ENCODE measurements around the gene KSR2. TPM values are rescaled to one million over a fixed set of nuclear protein-coding genes. Genes with fewer than 3 reads are reported as not detected.

KSR2 gene
- total and polyA plus RNA-seq, 2 donors (not counting 3 experiments of a cell fraction or from before 2014, with no cell fraction given): 2.1 to 5.2 TPM

- no peak for DNase-seq (ENCODE audit: low read depth, low spot score)
- no peak overlapping the region for H3K4me2 ChIP-seq (ENCODE audit: insufficient read depth, low read length)
- H3K36me3 ChIP-seq (ENCODE audit: control insufficient read depth in 2 of 2, extremely low read depth in 1 of 2, insufficient read depth in 2 of 2, low read length in 2 of 2): no peaks in the 10 kb centered on the region
- no peaks in the 10 kb centered on the region for H3K4me1 ChIP-seq (ENCODE audit: control insufficient read depth, extremely low read depth, insufficient read depth, low read length)
- BruUV-seq (replicated peaks): no TSS peak
- no peak for FAIRE-seq
- intact Hi-C loops (cut with micrococcal nuclease) (no loop called here), dilution Hi-C loops (cut with MboI; ENCODE audit: extremely low pct_ligation_motif_present, low sequenced_read_pairs) (no loop called here)
- ChIA-PET POLR2A (no interaction called here), CTCF (interaction anchor here (0.7 kb wide), 1 partner anchor 220 kb away, joined by 3 read pairs; no protein-coding TSS in a partner anchor)
- no peak overlapping the region for H3K4me3 ChIP-seq (replicated peaks in 1 of 3; ENCODE audit: insufficient read depth in 1 of 3, low read depth in 1 of 3, low read length in 3 of 3)
- no peaks in the 10 kb centered on the region for H3K9me3 ChIP-seq (replicated peaks; ENCODE audit: control insufficient read depth, insufficient read depth, low read length)
- no peaks in the 10 kb centered on the region for H3K79me2 ChIP-seq (ENCODE audit: control insufficient read depth, insufficient read depth, low read length)
- TF ChIP-seq CTCF (IDR thresholded peaks at IDR 0.05; ENCODE audit: extremely low read depth in 1 of 2, insufficient read depth in 1 of 2, low read depth in 1 of 2, low read length in 2 of 2) (no peak), POLR2AphosphoS5 (IDR thresholded peaks at IDR 0.05; ENCODE audit: insufficient read depth, low read depth, low read length) (no peak), POLR2A (IDR thresholded peaks at IDR 0.05; ENCODE audit: low read depth, low read length) (no peak), MYC (IDR thresholded peaks at IDR 0.05; ENCODE audit: low read depth, low read length) (no peak), JUN (IDR thresholded peaks at IDR 0.05; ENCODE audit: borderline replicate concordance, insufficient read depth, insufficient read length, low read depth) (no peak)
- no peak overlapping the region for H2AFZ ChIP-seq (ENCODE audit: low read depth, low read length)
- H3K27ac ChIP-seq (ENCODE audit: insufficient read depth, low read depth, low read length): no peak overlapping the region
- no peaks in the 10 kb centered on the region for H3K9me1 ChIP-seq (replicated peaks; ENCODE audit: control insufficient read depth, extremely low read depth, insufficient read depth, low read length)
- H3K9ac ChIP-seq (replicated peaks; ENCODE audit: extremely low read depth, insufficient read depth, low read length): no peak overlapping the region
- no peaks in the 10 kb centered on the region for H3K27me3 ChIP-seq (ENCODE audit: control insufficient read depth in 2 of 2, insufficient read depth in 2 of 2, low read length in 2 of 2)
- H4K20me1 ChIP-seq (replicated peaks; ENCODE audit: control insufficient read depth, extremely low read depth, insufficient read depth, low read length): no peaks in the 10 kb centered on the region
Measured at GRCh38 chr12:117807355-117807754, 161.4 kb downstream of the KSR2 start.

- no peaks in the 10 kb centered on the region for H4K20me1 ChIP-seq (replicated peaks; ENCODE audit: control insufficient read depth, extremely low read depth, insufficient read depth, low read length)
- no peak overlapping the region for H2AFZ ChIP-seq (ENCODE audit: low read depth, low read length)
- H3K4me1 ChIP-seq (ENCODE audit: control insufficient read depth, extremely low read depth, insufficient read depth, low read length): no peaks in the 10 kb centered on the region
- TF ChIP-seq EZH2 (IDR thresholded peaks at IDR 0.05; ENCODE audit: borderline replicate concordance, low read depth, low read length, severe bottlenecking) (no peak), FOS (IDR thresholded peaks at IDR 0.05; ENCODE audit: borderline replicate concordance, insufficient read depth, low read length) (no peak), JUN (IDR thresholded peaks at IDR 0.05; ENCODE audit: borderline replicate concordance, insufficient read depth, insufficient read length, low read depth) (no peak), CTCF (IDR thresholded peaks at IDR 0.05; ENCODE audit: extremely low read depth in 1 of 2, insufficient read depth in 1 of 2, low read depth in 1 of 2, low read length in 2 of 2) (no peak), GATA2 (IDR thresholded peaks at IDR 0.05; ENCODE audit: insufficient read depth, insufficient read length, low read depth, low read length) (no peak), MAX (IDR thresholded peaks at IDR 0.05; ENCODE audit: insufficient read depth, insufficient read length) (no peak), POLR2AphosphoS5 (IDR thresholded peaks at IDR 0.05; ENCODE audit: insufficient read depth, low read depth, low read length) (no peak), MYC (IDR thresholded peaks at IDR 0.05; ENCODE audit: low read depth, low read length) (no peak), POLR2A (IDR thresholded peaks at IDR 0.05; ENCODE audit: low read depth, low read length) (no peak)
- BruUV-seq (replicated peaks): no TSS peak
- no peak overlapping the region for H3K9ac ChIP-seq (replicated peaks; ENCODE audit: extremely low read depth, insufficient read depth, low read length)
- H3K27ac ChIP-seq (ENCODE audit: insufficient read depth, low read depth, low read length): no peak overlapping the region
- ChIA-PET POLR2A (no interaction called here), CTCF (no interaction called here)
- dilution Hi-C loops (cut with MboI; ENCODE audit: extremely low pct_ligation_motif_present, low sequenced_read_pairs): no loop called here
- H3K27me3 ChIP-seq (ENCODE audit: control insufficient read depth in 2 of 2, insufficient read depth in 2 of 2, low read length in 2 of 2): no peaks in the 10 kb centered on the region
- no peak for DNase-seq (ENCODE audit: low read depth, low spot score)
- H3K9me3 ChIP-seq (replicated peaks; ENCODE audit: control insufficient read depth, insufficient read depth, low read length): no peaks in the 10 kb centered on the region
- no peak overlapping the region for H3K4me2 ChIP-seq (ENCODE audit: insufficient read depth, low read length)
- H3K9me1 ChIP-seq (replicated peaks; ENCODE audit: control insufficient read depth, extremely low read depth, insufficient read depth, low read length): no peaks in the 10 kb centered on the region
- intact Hi-C loops (cut with micrococcal nuclease): no loop called here
- no peaks in the 10 kb centered on the region for H3K36me3 ChIP-seq (ENCODE audit: control insufficient read depth in 2 of 2, extremely low read depth in 1 of 2, insufficient read depth in 2 of 2, low read length in 2 of 2)
- FAIRE-seq: no peak
- H3K4me3 ChIP-seq (replicated peaks in 1 of 3; ENCODE audit: insufficient read depth in 1 of 3, low read depth in 1 of 3, low read length in 3 of 3): no peak overlapping the region
- no peaks in the 10 kb centered on the region for H3K79me2 ChIP-seq (ENCODE audit: control insufficient read depth, insufficient read depth, low read length)
Measured at GRCh38 chr12:117805865-117806264, 162.9 kb downstream of the KSR2 start.

Measured in endothelial cell of umbilical vein (primary cell).